HG02678 (cell line): Measurements from ENCODE around the gene MROH9.
"Not testable (repeated sequence)": the region's sequence is repeated elsewhere in the genome, so short reads cannot be mapped to it uniquely, and the experiment has no call there.

ENCODE experiments used
- ATAC-seq: cut with Tn5 transposase; IDR thresholded peaks from one replicate; pipeline ENCODE4 v1.9.1; 2021; ENCODE audit warnings: mild to moderate bottlenecking, moderate library complexity; ENCODE audit not compliant: unreplicated experiment

The MROH9 gene

GRCh38 chr1:170935231-170935630 is at the start of gene MROH9:
TSS of gene MROH9 (plus strand) at chr1:170935534. CDS start at chr1:170945557, 10,023 bp downstream.
- no peak for ATAC-seq

GRCh38 chr1:170885551-170885950 is 49.8 kb upstream of the MROH9 start:
- ATAC-seq, result no peak

- ATAC-seq, result no peak
These were observed 48.9 kb upstream of the MROH9 start for GRCh38 chr1:170886460-170886859.

GRCh38 chr1:170887726-170888125 is 47.6 kb upstream of the MROH9 start:
- no peak for ATAC-seq

- ATAC-seq, result no peak
These were observed 43.5 kb upstream of the MROH9 start for GRCh38 chr1:170891872-170892271.

- no peak for ATAC-seq
These were observed 41.6 kb upstream of the MROH9 start for GRCh38 chr1:170893655-170894297.

- ATAC-seq, result no peak
These were observed 31.4 kb upstream of the MROH9 start for GRCh38 chr1:170903961-170904360.

- no peak for ATAC-seq
These were observed 26.4 kb upstream of the MROH9 start for GRCh38 chr1:170908942-170909341.

- no peak for ATAC-seq
These were observed 25.1 kb upstream of the MROH9 start for GRCh38 chr1:170910273-170910672.

- no peak for ATAC-seq
These were observed 18.0 kb upstream of the MROH9 start for GRCh38 chr1:170917373-170917772.

- ATAC-seq, result not testable (repeated sequence)
These were observed 10.7 kb upstream of the MROH9 start for GRCh38 chr1:170924656-170925055.

GRCh38 chr1:170927955-170928840 is 7.1 kb upstream of the MROH9 start:
- ATAC-seq, result no peak

GRCh38 chr1:170929412-170929834 is 5.9 kb upstream of the MROH9 start:
- no peak for ATAC-seq

GRCh38 chr1:170929835-170930554 is 5.3 kb upstream of the MROH9 start:
- peak; percentile 95 for ATAC-seq

GRCh38 chr1:170931650-170932049 is 3.7 kb upstream of the MROH9 start:
- no peak for ATAC-seq

GRCh38 chr1:170932236-170932635 is 3.1 kb upstream of the MROH9 start:
- no peak for ATAC-seq

GRCh38 chr1:170938281-170938680 is 2.9 kb downstream of the MROH9 start:
- ATAC-seq, result no peak

GRCh38 chr1:170939476-170939875 is 4.1 kb downstream of the MROH9 start:
- ATAC-seq, result no peak

GRCh38 chr1:170951744-170952143 is 16.4 kb downstream of the MROH9 start:
- not testable (repeated sequence) for ATAC-seq

GRCh38 chr1:170959385-170959784 is 24.1 kb downstream of the MROH9 start:
- ATAC-seq, result no peak

- ATAC-seq, result no peak
These were observed 29.2 kb downstream of the MROH9 start for GRCh38 chr1:170964506-170964905.
